Stimulated activated CD8-positive, alpha-beta memory T cell treated with anti-CD3 and anti-CD28 coated beads, Interleukin-15, amount 100 ng/mL, for 4 hours (primary cell): ENCODE measurements around the gene FRMD8.

Source experiments
- DNase-seq, 2 donors: peaks; one replicate each; pipeline ENCODE4 v3.0.0-alpha.2; 2020; ENCODE audit warnings: low read depth in 2 of 2

FRMD8 gene

DNA sequence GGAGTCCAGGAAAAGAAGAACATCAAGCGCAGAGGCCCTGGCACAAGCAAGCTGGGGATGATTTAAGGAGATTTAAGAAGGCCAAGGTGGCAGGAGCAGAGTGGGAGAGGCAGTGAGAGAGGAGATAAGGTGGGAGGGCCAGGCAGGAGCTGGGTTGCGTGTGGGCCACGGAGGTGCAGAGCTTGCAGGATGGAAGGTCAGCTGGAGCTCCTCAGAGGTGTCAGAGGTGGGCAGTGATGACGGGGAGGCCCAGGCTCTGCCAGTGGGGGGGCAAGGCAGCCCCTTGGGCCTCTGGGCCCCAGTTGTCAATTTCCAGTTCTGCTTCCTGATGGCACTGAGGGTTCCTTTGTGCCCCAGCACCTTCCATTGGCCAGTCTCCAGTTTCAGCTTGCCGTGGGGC is 6.5 kb downstream of the FRMD8 start:
- DNase-seq: no peak

DNA sequence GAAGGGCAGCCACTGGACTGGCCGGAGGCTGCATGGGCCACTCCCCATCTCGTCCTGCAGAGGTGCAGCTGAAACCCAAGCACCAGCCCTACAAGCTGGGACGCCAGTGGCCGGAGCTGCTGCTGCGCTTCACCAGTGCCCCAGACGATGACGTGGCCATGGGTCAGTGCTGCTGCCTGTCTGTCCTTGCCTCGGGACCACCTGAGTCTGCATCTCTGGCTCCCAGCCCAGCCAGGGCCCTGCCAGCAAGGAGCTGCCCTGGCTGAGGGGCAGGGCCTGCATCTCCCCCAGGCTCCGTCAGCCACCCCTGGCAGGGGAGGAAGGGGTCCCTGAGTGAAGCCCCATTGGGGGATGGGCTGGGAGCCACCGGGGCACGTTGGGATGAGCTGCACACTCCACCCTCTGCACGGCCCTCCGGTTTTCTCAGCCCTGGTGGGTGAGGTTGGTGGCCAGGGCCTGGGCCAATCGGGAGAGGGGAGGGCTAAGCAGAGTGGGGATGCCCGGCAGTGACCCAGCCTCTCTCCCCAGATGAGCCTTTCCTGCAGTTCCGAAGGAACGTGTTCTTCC is 7.2 kb downstream of the FRMD8 start:
- DNase-seq: no peak

DNA sequence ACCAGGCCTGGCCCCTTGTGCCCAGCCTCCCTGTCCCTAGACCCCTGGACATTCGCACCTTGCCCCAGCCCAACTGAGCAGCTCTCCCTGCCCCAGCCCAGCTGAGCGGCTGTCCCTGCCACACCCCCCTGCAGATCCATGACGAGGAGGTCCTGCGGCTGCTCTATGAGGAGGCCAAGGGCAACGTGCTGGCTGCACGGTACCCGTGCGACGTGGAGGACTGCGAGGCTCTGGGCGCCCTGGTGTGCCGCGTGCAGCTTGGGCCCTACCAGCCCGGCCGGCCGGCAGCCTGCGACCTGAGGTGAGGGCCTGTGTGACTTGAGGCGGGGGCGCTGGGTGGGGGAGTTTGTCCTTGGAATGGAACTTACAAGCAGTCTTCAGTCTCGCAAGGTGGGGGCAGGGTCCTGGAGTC is 7.7 kb downstream of the FRMD8 start:
- DNase-seq: no peak

DNA sequence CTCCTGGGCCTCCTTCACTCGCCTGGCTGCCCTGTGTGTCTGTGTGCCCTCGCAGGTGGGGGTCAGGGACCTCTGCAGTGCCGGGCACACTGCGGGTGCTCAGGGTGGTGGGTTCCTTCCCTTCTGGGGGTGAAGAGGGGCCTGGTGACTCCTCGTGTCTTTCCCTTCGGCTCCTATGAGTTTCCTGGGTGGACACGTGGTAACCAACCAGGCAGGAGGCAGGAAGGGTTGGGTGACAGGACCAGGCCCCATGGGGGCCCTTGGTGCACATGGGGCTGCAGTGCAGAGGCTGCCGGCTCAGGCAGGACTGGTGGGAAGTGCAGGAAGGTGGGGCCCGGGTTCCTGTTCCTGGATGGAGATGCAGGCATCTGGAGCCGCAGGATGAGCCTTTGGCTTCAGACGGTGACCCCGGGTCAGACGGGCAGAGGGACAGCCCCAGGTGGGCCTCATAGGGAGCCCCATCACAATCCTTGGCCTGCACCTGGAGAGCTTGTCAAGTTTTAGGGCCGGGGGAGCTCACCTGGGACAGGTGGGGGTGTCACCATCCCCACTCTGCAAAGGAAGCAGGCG is 9.6 kb downstream of the FRMD8 start:
- no peak for DNase-seq

DNA sequence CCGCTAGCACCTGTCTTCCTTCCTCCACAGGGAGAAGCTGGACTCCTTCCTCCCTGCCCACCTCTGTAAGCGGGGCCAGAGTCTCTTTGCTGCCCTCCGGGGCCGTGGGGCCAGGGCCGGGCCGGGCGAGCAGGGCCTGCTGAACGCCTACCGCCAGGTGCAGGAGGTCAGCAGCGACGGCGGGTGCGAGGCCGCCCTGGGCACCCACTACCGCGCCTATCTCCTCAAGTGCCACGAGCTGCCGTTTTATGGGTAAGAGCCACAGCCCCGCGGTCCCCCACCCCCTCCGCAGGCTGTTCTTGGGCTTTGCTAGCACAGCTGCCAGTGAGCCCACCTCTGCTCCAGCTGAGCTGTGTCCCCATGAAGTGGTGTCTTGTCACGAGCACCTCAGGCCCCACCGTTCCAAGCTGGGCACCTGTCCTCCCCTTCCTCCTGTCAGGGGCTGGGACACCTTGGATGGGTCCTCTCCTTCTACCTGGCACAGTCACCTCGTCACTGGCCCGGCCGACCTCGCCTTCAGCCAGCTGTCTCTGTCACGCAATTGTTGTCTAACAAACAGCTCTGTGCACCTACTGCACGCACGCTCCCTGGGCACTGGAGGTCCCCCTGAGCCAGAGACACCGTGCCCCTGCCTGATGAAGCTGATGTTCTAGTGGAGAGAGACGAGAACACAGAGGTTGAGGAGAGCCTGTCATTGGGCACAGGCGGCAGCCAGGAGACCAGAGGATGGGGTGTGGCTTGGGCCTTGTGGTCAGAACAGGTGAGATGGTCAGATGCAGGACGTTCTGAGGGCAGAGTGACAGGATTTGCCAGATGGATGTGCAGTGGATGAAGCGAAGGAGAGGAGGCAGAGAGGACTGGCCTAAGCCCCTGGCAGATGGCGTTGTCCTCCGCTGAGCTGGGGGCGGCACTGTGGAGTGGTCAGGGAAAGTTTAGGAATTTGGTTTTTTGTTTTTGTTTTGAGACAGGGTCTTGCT is 10.6 kb downstream of the FRMD8 start:
- no peak for DNase-seq

DNA sequence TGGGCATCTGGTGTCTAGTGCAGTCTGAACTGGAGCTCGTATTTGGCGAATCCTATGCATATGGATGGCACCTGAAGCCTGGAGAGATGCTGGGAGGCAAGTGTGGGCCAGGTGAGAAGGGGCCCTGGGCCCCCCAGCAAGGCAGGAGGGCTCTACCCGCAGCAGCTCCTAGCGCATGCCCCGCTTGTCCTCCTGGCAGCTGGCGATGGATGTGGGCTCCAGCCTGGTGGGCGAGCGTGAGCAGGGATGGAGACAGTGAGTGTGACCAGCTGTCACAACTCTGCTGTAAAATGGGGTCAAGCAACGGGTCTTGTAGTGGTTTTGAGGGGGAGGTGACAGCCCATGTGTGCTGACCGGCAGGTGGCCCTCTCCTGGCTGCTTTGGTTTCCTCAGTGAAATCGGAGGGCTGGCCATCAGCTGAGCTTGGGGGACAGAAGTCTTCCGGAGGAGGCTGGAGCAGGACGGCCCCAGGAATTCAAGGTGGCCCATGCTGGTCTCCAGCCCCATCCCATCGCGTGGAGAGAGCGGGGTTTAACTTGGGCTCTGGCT is 12.0 kb downstream of the FRMD8 start:
- no peak for DNase-seq

DNA sequence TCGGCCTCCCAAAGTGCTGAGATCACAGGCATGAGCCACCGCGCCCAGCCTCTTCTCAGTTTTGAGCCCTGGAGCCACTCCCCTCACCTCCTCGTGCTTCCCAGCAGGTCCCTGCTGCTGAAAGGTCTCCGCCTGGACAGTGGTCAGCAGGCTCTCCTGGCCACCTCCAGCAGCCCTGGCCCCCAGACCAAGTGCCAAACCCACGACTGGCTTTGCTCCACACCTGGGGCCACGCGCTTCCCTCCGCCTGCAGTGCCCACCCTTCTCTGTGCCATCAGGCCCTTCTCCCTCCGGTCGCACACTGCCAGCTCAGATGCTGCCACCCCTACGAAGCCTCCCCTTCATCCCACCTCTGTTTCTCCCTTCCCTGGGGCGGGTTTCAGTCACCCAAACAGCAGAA is 12.8 kb downstream of the FRMD8 start:
- no peak for DNase-seq

DNA sequence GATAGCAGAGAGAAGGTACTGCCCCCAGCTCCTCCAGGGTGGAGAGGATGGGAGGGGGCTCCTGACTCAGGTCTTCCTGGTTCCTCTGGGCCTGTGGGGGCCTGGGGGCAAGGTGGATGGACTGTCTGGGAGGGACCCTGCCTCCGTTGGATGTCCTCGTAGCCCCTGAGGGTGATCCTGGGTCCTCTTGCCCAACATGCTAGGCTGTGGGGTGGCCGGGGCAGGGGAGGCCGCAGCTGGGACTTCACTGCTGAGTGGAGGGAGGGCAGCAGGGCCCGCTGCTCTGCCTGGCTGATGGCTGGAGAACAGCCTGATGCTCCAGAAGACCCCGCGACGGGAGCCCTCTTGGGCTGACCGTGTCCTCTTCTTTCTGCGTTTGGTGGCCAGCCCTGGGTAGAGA is 13.4 kb downstream of the FRMD8 start:
- DNase-seq: no peak

DNA sequence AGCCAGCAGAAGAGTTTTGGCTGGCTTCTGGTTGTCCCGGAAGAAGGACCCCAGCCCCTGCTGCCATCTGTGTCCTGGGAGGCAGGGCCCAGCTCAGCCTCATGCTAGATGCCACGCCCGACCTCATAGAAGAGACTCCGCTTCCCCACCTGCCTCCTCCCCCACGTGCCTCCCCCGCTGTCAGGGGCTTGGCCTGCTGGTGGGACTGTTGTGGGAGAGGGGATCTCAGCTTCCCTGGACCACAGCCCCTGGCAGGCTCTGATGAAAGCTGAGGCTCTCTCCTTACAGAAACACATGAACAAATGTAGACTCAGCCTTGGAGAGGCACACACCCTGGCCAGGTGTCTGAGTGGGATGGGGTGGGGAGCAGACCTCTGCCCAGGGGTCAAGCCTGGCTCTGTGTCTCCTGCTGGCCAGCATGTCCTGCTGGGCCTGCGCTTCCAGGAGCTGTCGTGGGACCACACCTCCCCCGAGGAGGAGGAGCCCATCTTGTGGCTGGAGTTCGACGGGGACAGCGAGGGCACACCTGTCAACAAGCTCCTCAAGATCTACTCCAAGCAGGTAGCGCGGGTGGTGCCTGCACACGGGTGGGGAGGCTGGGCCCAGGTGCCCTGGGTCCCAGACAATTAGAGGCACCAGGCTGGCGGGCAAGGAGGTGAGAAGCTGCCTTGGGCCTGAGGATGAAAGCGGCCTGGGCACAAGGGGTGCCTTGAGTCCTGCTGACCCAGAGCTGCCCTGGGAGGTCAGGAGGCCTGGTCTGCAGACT is 14.1 kb downstream of the FRMD8 start:
- no peak for DNase-seq

DNA sequence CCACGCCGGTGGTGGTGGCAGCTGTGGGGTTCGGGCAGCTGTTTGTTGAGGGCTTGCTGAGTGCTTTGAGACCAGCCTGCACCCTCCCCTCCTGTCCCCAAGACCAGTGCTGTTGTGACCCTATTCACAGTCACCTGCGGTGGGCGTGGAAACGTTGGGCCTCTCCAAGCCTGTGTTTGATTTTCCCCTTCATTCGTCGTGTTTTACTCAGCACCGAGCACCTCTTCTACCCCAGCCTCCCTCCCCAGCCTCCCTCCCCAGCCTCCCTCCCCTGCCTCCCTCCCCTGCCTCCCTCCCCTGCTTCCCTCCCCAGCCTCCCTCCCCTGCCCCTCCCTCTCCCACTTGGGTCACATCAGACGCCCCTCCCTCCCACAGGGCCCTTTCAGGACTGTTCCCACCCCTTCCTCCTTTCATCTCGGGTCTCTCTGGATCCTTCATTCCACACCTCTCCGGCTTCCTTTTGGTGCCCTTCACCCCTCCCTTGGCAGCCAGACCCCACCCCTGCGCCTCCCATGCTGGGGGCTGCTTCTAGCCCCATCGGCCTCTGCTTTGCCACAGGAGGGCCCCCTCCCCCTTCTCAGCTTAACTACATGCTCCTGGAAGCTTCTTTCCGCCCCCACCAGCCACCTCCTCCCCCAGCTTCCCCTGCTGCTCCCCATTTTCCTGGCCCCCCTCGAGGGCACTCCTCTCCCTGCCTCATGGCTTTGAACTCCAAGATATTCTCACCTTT is 14.8 kb downstream of the FRMD8 start:
- DNase-seq: no peak

DNA sequence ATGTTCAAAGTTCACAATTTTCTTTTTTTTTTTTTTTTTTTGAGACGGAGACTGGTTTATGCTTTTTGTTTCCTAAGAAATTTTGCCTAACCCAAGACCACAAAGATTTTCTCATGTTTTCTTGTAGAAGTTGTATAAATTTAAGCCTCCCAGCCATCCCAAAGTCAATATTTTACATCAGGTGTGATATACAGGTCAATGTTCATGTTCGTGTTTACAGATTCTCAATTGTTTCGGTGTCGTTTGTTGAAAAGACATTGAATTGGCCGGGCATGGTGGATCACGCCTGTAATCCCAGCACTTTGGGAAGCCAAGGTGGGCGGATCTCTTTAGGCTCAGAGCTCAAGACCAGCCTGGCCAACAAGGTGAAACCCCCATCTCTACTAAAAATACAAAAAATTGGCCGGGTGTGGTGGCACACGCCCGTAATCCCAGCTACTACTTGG is 15.4 kb downstream of the FRMD8 start:
- DNase-seq: no peak

DNA sequence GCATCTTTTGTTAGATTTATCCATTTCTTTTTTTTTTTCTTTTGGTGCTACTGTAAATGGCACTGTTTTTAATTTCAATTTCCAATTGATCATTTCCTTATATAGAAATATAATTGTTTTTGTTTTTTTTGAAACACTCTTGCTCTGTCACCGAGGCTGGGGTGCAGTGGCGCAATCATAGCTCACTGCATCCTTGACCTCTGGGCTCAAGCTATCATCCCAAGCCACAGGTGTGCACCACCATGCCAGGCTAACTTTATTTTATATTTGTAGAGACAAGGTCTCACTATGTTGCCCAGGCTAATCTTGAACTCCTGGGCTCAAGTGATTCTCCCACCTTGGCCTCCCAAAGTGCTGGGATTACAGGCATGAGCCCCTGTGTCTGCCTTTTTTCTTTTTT is 16.4 kb downstream of the FRMD8 start:
- no peak for DNase-seq

DNA sequence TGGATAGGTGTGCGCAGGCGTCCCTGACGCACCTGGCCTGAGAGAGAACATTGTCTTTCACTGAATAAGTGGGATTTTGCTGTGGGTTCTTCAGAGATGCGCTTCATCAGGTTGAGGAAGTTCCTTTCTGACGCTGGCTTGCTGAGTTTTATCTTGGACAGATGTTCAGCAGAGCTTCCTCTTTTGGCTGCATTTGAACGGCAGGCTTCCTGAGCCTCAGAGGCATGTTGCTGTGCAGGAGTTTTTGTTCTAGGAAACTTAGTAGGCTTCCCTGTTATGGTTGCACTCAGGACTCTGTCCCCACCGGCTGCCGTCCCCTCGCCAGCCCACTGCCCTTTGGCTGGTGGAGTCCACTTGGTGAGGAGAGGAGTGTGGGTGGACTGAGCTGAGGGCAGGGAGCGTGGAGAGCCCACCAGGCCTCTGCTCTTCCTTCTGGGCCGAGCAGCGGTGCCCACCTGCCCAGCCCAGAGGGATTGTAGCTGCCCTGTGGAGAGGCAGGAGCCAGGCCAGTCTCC is 17.2 kb downstream of the FRMD8 start:
- DNase-seq: no peak

DNA sequence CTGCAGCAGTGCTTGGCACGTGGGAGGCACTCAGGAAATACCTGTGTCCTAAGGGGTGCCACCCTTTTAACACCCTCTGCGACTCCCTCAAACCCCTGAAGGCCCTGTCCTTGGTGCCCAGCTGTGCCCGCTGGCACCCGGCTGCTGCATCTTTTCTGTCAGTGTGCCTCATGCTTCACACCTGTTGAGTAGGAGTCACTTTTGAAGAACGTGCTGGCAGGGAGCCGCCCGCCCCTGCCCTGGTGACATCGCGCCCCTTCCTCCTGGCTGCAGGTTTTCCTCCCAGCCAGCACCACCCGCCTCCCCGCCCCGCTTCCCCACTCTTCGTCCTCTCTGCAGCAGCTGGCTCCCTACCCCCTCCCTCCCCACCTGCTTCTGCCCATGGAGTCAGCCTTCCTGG is 17.8 kb downstream of the FRMD8 start:
- DNase-seq: no peak

DNA sequence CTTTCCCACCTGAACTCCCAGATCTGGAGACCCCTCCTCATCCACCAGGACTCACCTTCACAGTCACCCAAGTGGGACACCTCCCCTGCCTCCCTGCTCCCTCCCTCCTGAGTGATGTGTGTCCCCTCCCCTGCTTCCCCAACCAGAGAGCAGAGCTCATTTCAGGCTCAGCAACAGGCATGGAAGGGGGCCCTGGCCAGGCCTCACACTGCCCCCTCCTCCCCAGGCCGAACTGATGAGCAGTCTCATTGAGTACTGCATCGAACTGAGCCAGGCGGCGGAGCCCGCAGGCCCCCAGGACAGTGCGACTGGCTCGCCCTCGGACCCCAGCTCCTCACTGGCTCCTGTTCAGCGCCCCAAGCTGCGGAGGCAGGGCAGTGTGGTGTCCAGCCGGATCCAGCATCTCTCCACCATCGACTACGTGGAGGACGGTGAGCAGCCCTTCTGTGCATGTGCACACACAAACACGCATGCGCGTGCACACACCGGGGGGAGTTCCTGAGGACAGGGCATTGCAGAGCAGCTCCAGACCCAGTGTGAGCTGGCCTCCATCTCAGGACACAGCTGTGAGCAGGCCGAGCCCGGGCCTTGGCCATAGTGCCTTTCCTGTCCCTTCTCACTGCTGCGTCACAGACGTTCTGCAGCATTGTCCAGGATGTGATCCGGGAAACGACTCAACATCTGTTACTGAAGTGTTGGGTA is 18.4 kb downstream of the FRMD8 start:
- DNase-seq: no peak

DNA sequence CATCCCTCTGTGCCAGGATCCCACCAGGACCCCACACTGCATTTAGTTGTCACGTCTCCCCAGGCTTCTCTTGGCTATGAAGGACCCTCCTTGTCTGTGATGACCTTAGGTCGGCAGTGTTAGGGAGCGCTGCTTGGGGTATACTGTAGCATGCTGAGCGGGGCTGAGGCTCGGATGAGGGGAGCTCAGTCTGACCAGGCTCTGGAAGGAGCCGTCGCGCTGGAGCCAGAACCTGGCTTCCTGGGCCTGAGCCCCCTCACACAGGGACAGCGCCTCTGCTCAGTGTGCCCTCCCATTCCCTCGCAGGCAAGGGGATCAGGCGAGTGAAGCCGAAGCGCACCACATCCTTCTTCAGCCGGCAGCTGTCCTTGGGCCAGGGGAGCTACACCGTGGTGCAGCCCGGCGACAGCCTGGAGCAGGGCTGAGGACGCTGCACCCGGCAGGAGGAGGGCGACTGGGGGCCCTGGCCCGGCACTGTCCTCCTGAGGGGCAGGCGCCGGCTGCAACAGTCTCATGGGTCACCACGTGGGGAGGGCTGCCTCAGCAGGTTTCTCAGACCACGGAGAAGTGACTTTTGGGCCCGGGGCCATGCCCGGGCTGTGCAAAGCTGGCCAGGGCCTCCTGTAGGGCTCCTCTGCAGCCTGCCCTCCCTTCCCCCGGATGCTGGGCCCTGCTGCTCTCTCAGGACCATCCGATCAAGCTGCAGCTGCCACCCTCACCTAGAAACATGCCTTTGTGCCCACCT is 24.7 kb downstream of the FRMD8 start:
- DNase-seq: no peak

DNA sequence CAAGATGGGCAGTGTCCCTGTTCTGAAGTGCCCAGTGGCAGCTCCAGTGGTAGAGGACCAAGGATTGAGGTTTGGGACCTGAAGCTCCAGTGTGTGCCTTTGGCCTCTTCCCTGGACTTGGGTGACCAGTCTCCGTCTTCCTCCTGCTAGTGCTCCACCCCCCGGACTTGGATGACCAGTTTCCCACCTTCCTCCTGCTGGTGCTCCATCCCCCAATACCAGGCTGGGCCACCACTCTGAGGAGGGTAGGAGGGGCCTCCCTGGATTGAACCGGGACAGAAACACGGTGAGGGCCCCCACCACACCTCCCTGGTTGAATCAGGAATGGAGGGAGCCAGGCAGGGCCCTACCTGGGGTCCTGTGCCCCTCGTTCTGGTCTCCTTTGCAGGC is 25.2 kb downstream of the FRMD8 start:
- DNase-seq: no peak

DNA sequence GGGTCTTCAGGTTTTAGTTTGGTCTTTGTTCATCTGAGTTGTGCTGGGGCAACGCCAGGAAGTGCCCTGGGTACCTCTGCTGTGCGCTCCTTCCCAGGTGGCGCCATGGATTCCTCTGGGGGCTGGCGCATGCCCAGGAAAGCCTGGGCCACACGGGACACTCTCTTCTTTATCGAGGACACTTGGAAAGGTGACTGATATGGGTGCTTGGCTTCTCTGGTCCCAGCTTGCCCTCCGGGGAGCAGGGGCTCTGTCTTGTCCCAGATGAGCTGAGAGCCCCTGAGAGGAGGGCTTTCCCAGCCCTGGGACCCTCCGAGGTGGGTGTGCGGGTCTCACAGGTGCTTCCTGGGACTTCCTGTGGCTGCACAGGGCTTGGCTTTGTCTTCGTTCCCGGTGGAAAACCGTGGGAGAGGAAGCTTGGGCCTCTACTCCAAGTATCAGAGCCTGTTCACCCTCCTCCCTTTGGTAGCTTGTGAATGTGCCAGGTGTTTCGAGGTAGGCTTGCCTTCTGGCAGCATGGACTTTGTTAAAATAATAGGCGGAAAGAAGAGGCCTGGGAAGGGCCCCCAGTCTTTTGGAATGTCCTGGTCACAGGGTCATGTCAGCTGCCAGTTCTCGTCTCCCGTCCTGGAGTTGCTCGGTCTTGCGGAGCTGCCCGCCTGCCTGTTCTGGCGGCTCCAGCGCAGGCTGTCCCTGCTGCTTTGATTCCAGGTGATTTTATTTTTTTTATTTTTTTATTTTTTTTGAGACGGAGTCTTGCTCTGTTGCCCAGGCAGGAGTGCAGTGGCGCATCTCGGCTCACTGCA is 26.0 kb downstream of the FRMD8 start:
- DNase-seq: no peak
